Suprapubic skin (tissue), 4 donors: ENCODE measurements around the gene CAPN9. TPM values are rescaled to one million over a fixed set of nuclear protein-coding genes. Genes with fewer than 3 reads are reported as not detected.

Experiments used
- DNase-seq, 2 donors: peaks; one replicate each; pipeline ENCODE4 v3.0.0-alpha.2; 2019; ENCODE audit warnings: low spot score in 2 of 2
- H3K27ac ChIP-seq: fragments of 200-600 bp; sonication (generic); one replicate; pipeline ENCODE4 v1.5.1; 2019
- H3K27me3 ChIP-seq: fragments of 200-600 bp; sonication (generic); one replicate; pipeline ENCODE4 v1.5.1; 2019
- H3K36me3 ChIP-seq: fragments of 200-600 bp; sonication (generic); one replicate; pipeline ENCODE4 v1.5.1; 2019
- H3K4me1 ChIP-seq: fragments of 200-600 bp; sonication (generic); one replicate; pipeline ENCODE4 v1.5.1; 2019
- H3K4me3 ChIP-seq: fragments of 200-600 bp; sonication (generic); one replicate; pipeline ENCODE4 v1.5.1; 2019; ENCODE audit warnings: mild to moderate bottlenecking
- H3K9me3 ChIP-seq: fragments of 200-600 bp; sonication (generic); one replicate; pipeline ENCODE4 v1.5.1; 2019
- EP300 ChIP-seq: sonication (generic); formaldehyde crosslinking; IDR thresholded peaks from one replicate; pipeline ENCODE4 v1.6.1; 2017; ENCODE audit warnings: antibody characterized with exemption
- POLR2A ChIP-seq, 2 donors: fragments of 450-650 bp; IDR thresholded peaks; one replicate each; pipeline ENCODE4 v1.6.1; 2017; ENCODE audit warnings: antibody characterized with exemption in 2 of 2, mild to moderate bottlenecking in 2 of 2, moderate library complexity in 2 of 2
- POLR2AphosphoS5 ChIP-seq, 3 donors: sonication (generic); formaldehyde crosslinking; IDR thresholded peaks; one replicate each; pipeline ENCODE4 v1.6.1; 2017; ENCODE audit warnings: antibody characterized with exemption in 3 of 3
- WGBS: methylation state at CpG from one replicate; pipeline ENCODE4 v1.1.5; 2018; 5-methylcytosine and 5-hydroxymethylcytosine counted together
- total RNA-seq, 4 donors: library from RNA; depleted of rRNA; stranded (reverse); fragments of >200 nt; gene quantifications; one replicate each; pipeline ENCODE4 v1.1.0, GENCODE V29; 2016
- TF ChIP-seq, protein P1 (sequence below), 2 donors: fragments of 200-600 bp in 1 of 2; fragments of 450-650 bp in 1 of 2; sonication (generic) in 1 of 2; IDR thresholded peaks; one replicate each; pipeline ENCODE4 v1.5.1; 2016 to 2019; ENCODE audit warnings: antibody characterized with exemption in 2 of 2, mild to moderate bottlenecking in 1 of 2, moderate library complexity in 1 of 2

The CAPN9 gene
- total RNA-seq, 4 donors from 2014 or later, result 0.48 to 4.2 TPM; not detected in 2

GRCh38 chr1:230773396-230774033, 26.3 kb downstream of the CAPN9 start:
- H3K9me3 ChIP-seq, result no peaks in the 10 kb centered on the region
- WGBS, result 79% methylated on average over 11 of the region's 11 CpGs

DNA sequence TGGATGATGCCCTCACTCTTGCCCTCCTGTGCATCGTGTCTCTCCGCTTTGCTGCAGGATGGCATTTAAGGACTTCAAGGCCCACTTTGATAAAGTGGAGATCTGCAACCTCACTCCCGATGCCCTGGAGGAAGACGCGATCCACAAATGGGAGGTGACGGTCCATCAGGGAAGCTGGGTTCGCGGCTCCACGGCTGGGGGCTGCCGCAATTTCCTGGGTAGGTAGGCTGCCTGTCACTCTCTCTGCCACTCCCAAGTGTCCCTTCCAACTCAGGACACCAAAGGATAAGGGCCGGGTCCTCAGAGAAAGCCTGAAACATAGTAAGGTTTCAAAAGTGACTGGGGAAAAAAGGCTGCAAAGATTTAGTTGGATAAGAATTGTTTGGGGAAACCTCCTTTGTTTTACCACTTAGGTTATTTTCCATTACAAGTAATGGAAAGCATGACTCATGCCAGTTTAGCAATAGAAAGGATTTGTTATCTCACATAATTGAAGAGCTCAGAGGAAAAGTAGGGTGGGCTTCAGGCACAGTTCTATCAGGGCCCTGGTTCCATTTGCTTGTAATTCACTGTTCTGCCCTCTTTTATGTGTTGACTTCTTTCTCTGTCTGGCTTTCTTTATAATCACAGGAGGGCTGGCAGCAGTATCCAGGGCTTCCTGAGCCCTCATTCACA, 31.9 kb downstream of the CAPN9 start:
- WGBS, result 89% methylated on average over 11 of the region's 11 CpGs
- TF ChIP-seq POLR2AphosphoS5 (IDR thresholded peaks at IDR 0.05) (no peak), POLR2A (IDR thresholded peaks at IDR 0.05) (no peak), EP300 (no peak)
- Histone ChIP-seq H3K4me1 (no peaks in the 10 kb centered on the region), H3K9me3 (no peaks in the 10 kb centered on the region), H3K27ac (no peak overlapping the region), H3K36me3 (no peaks in the 10 kb centered on the region), H3K27me3 (peaks cover 16% of the 10 kb centered on the region), H3K4me3 (no peak overlapping the region)
- no peak for DNase-seq

More at GRCh38 chr1:230773396-230774033, 26.3 kb downstream of the CAPN9 start:
- no peak overlapping the region for H3K4me3 ChIP-seq
- no peak for DNase-seq
- H3K27me3 ChIP-seq, result peaks cover 6% of the 10 kb centered on the region
- TF ChIP-seq, protein P1, sequence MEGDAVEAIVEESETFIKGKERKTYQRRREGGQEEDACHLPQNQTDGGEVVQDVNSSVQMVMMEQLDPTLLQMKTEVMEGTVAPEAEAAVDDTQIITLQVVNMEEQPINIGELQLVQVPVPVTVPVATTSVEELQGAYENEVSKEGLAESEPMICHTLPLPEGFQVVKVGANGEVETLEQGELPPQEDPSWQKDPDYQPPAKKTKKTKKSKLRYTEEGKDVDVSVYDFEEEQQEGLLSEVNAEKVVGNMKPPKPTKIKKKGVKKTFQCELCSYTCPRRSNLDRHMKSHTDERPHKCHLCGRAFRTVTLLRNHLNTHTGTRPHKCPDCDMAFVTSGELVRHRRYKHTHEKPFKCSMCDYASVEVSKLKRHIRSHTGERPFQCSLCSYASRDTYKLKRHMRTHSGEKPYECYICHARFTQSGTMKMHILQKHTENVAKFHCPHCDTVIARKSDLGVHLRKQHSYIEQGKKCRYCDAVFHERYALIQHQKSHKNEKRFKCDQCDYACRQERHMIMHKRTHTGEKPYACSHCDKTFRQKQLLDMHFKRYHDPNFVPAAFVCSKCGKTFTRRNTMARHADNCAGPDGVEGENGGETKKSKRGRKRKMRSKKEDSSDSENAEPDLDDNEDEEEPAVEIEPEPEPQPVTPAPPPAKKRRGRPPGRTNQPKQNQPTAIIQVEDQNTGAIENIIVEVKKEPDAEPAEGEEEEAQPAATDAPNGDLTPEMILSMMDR (IDR thresholded peaks at IDR 0.05), result no peak
- TF ChIP-seq POLR2AphosphoS5 (IDR thresholded peaks at IDR 0.05) (no peak), POLR2A (IDR thresholded peaks at IDR 0.05) (no peak), EP300 (no peak)
- no peaks in the 10 kb centered on the region for H3K36me3 ChIP-seq
- H3K27ac ChIP-seq, result no peak overlapping the region
- H3K4me1 ChIP-seq, result peaks cover 6% of the 10 kb centered on the region

- no peak for DNase-seq
- TF ChIP-seq POLR2AphosphoS5 (IDR thresholded peaks at IDR 0.05) (no peak), POLR2A (IDR thresholded peaks at IDR 0.05) (no peak), EP300 (no peak)
- TF ChIP-seq, protein P1 (IDR thresholded peaks at IDR 0.05), result no peak
- Histone ChIP-seq H3K9me3 (no peaks in the 10 kb centered on the region), H3K27ac (no peak overlapping the region), H3K4me1 (no peaks in the 10 kb centered on the region), H3K4me3 (no peak overlapping the region), H3K27me3 (peaks cover 16% of the 10 kb centered on the region), H3K36me3 (no peaks in the 10 kb centered on the region)
- 87% methylated on average over 3 of the region's 3 CpGs for WGBS
Measured at GRCh38 chr1:230781131-230781530, 33.9 kb downstream of the CAPN9 start.

DNA sequence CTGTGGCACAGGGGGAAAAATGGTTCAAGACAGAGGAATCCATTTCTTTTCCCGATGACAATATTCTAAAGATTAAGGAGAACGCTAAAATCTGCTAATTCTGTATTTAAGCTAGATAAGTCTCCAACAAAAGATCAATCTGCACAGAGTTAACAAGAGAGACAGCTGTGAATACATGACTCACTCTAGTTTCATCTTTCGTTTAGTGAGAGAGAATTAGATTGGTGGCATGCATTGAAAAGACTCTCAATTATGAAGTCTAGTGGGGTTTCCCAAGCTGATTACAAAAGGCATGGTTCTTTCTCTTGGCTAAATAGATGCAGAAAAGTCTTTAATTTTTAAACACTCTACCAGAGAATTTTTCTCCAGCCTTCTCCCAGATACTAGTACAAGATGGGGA, 34.4 kb downstream of the CAPN9 start:
- no peak overlapping the region for H3K27ac ChIP-seq
- no peaks in the 10 kb centered on the region for H3K4me1 ChIP-seq
- H3K36me3 ChIP-seq, result no peaks in the 10 kb centered on the region
- DNase-seq, result no peak
- TF ChIP-seq, protein P1 (IDR thresholded peaks at IDR 0.05), result no peak
- TF ChIP-seq POLR2A (IDR thresholded peaks at IDR 0.05), result no peak
- TF ChIP-seq EP300, result no peak
- TF ChIP-seq POLR2AphosphoS5 (IDR thresholded peaks at IDR 0.05), result no peak
- peaks cover 16% of the 10 kb centered on the region for H3K27me3 ChIP-seq
- WGBS, result 71% methylated on average over 3 of the region's 3 CpGs
- no peaks in the 10 kb centered on the region for H3K9me3 ChIP-seq
- no peak overlapping the region for H3K4me3 ChIP-seq

DNA sequence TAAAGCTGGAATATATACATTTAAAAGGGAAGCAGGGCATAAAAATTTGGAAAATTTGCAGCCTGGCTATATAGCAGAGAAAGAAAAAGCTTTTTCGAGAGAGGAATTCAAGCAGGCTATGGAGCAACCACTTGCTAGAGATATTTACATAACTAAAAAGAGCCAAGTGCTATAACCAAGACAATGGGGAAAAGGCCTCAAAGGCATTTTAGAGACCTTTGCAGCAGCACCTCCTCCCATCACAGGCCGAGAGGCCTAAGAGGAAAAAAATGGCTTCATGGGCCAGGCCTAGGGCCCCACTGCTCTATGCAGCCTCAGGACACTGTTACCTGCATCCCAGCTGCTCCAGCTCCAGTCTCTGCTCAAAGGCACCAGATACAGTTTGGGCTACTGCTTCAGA, 37.0 kb downstream of the CAPN9 start:
- DNase-seq, result no peak

More for the DNA sequence above, 37.0 kb downstream of the CAPN9 start:
- peaks cover 10% of the 10 kb centered on the region for H3K27me3 ChIP-seq
- no peak overlapping the region for H3K4me3 ChIP-seq
- no peaks in the 10 kb centered on the region for H3K9me3 ChIP-seq
- TF ChIP-seq POLR2A (IDR thresholded peaks at IDR 0.05) (no peak), EP300 (no peak), POLR2AphosphoS5 (IDR thresholded peaks at IDR 0.05) (no peak)
- TF ChIP-seq, protein P1 (IDR thresholded peaks at IDR 0.05), result no peak
- H3K27ac ChIP-seq, result no peak overlapping the region
- no peaks in the 10 kb centered on the region for H3K4me1 ChIP-seq
- WGBS, result 93% methylated on average over 2 of the region's 2 CpGs
- H3K36me3 ChIP-seq, result no peaks in the 10 kb centered on the region
